Activated CD8-positive, alpha-beta T cell treated with anti-CD3 and anti-CD28 coated beads, Interleukin-2, amount 10 ng/mL, durations not matched to agents 7 days and 5 days (primary cell): ENCODE measurements around the gene GKN1. TPM values are rescaled to one million over a fixed set of nuclear protein-coding genes. Genes with fewer than 3 reads are reported as not detected.

ENCODE experiments used
- ATAC-seq: fragments of 150-1000 bp; cut with Tn5 transposase; one replicate; pipeline ENCODE4 v1.10.0; 2021; ENCODE audit warnings: moderate library complexity
- CTCF ChIA-PET: fragments of 350-600 bp; sonication (Branson Sonifier 250); formaldehyde crosslinking; loops from one replicate; lab custom pipeline; 2021; ENCODE audit warnings: antibody characterized with exemption; lab: Charles Lee
- POLR2A ChIA-PET: fragments of 350-600 bp; sonication (Branson Sonifier 250); formaldehyde crosslinking; loops from one replicate; lab custom pipeline; 2021; ENCODE audit warnings: antibody characterized with exemption; lab: Charles Lee
- DNase-seq: peaks from one replicate; pipeline ENCODE4 v3.0.0-alpha.2; 2020
- H3K27ac Mint-ChIP-seq: one replicate; pipeline ENCODE4 v1.8.0; 2021; ENCODE audit warnings: mild to moderate bottlenecking, mixed read lengths
- H3K27me3 Mint-ChIP-seq: one replicate; pipeline ENCODE4 v1.8.0; 2021; ENCODE audit warnings: low read depth, mixed read lengths
- H3K36me3 Mint-ChIP-seq: one replicate; pipeline ENCODE4 v1.8.0; 2021; ENCODE audit warnings: low read depth, mixed read lengths
- H3K4me1 Mint-ChIP-seq: one replicate; pipeline ENCODE4 v1.8.0; 2021; ENCODE audit warnings: low read depth, mixed read lengths
- H3K4me3 Mint-ChIP-seq: one replicate; pipeline ENCODE4 v1.8.0; 2021; ENCODE audit warnings: mild to moderate bottlenecking, mixed read lengths
- H3K9me3 Mint-ChIP-seq: one replicate; pipeline ENCODE4 v1.8.0; 2022; ENCODE audit warnings: mixed read lengths; ENCODE audit not compliant: insufficient read depth
- total RNA-seq, 2 experiments: library from RNA; stranded (reverse); gene quantifications; one replicate each; pipeline ENCODE4 v1.2.3, GENCODE V29; 2021

GKN1 gene
- total RNA-seq, 2 experiments from 2014 or later, result not detected

DNA sequence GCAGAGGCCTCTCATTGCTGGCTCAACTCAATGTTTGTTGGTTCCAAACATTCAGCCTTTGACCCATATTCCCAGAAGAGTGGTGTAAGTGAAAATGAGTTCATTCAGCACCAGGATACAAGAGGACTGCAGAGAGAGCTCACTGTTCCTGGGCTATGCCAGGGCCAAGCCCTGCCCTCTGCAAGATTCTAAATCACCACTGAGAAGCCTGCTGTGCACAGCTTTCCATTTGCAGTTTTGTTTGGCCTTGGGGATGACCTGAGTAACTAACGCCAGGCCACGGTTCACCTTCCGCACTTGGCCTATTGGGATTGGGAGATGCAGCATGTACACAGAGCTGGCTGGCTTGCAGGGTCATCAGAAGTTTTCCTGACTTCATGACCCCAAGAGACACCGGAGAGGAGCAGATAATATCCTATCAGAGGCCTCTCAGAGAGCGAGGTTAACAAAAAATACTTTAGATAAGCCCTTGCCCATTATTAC, 12.6 kb downstream of the GKN1 start:
- H3K4me1 Mint-ChIP-seq, result no peaks in the 10 kb centered on the region
- H3K27ac Mint-ChIP-seq, result no peak overlapping the region
- no peak for ATAC-seq
- peaks cover 22% of the 10 kb centered on the region for H3K27me3 Mint-ChIP-seq
- H3K9me3 Mint-ChIP-seq, result no peaks in the 10 kb centered on the region
- DNase-seq, result no peak
- H3K4me3 Mint-ChIP-seq, result no peak overlapping the region
- POLR2A ChIA-PET, result no interaction called here
- CTCF ChIA-PET, result no interaction called here
- no peaks in the 10 kb centered on the region for H3K36me3 Mint-ChIP-seq

GRCh38 chr2:68989035-68989434, 14.6 kb downstream of the GKN1 start:
- Mint-ChIP-seq H3K27me3 (peaks cover 27% of the 10 kb centered on the region), H3K36me3 (no peaks in the 10 kb centered on the region), H3K27ac (no peak overlapping the region), H3K4me3 (no peak overlapping the region), H3K9me3 (no peaks in the 10 kb centered on the region), H3K4me1 (no peaks in the 10 kb centered on the region)
- no peak for DNase-seq
- no peak for ATAC-seq
- POLR2A ChIA-PET, result no interaction called here
- CTCF ChIA-PET, result interaction anchor here (1.0 to 1.2 kb wide), 2 partner anchors 46 to 64 kb away, joined by 3 to 4 read pairs; no protein-coding TSS in a partner anchor

DNA sequence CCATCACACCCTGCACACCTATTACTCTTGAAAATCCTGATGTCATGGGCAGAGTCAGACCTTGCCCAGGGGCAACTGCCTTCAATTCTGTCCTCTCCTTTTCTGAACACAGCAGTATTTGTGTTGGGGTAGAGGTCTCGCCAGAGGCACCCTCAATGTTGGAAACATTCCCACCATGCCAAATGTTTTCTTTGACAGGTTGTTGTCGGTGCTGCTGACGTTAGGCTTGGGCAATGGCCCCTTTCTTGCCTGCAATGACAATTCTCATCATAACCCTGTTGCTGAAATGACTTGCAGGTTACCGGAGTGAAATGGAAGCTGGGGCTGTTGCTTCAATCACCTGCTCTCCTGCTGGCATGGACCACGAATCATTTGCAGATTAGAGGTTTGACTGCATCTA, 17.9 kb downstream of the GKN1 start:
- Mint-ChIP-seq H3K27me3 (peaks cover 35% of the 10 kb centered on the region), H3K36me3 (no peaks in the 10 kb centered on the region), H3K27ac (no peak overlapping the region), H3K4me1 (no peaks in the 10 kb centered on the region), H3K4me3 (no peak overlapping the region), H3K9me3 (no peaks in the 10 kb centered on the region)
- ChIA-PET CTCF (no interaction called here), POLR2A (no interaction called here)
- DNase-seq (no peak), ATAC-seq (no peak)

- H3K27me3 Mint-ChIP-seq, result peaks cover 35% of the 10 kb centered on the region
- DNase-seq (no peak), ATAC-seq (no peak)
- no peaks in the 10 kb centered on the region for H3K9me3 Mint-ChIP-seq
- ChIA-PET POLR2A (no interaction called here), CTCF (no interaction called here)
- no peak overlapping the region for H3K4me3 Mint-ChIP-seq
- H3K4me1 Mint-ChIP-seq, result no peaks in the 10 kb centered on the region
- H3K36me3 Mint-ChIP-seq, result no peaks in the 10 kb centered on the region
- H3K27ac Mint-ChIP-seq, result no peak overlapping the region
These were observed 18.5 kb downstream of the GKN1 start for GRCh38 chr2:68992933-68993332.

DNA sequence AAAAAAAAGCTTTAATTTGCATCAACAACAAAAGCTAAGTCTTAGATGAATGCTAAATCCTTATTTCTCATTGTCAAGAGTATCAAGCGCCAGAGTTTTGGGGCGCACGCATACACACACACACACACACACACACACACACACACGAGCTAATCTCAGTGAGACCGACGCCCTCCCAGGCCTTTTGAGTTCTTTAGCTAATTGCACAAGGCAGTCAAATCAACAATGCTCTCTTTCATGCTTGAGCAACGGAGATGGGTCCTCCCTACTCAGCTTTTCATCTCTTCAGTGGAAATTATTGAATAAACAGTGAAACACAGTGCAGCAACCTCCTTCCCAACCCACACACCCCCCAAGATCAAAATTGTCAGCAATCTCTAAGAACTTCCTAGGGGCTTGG, 19.2 kb downstream of the GKN1 start:
- no peak overlapping the region for H3K27ac Mint-ChIP-seq
- H3K27me3 Mint-ChIP-seq, result peaks cover 33% of the 10 kb centered on the region
- H3K4me1 Mint-ChIP-seq, result no peaks in the 10 kb centered on the region
- no peaks in the 10 kb centered on the region for H3K9me3 Mint-ChIP-seq
- DNase-seq (no peak), ATAC-seq (no peak)
- ChIA-PET CTCF (interaction anchor here (1.1 kb wide), 1 partner anchor 19 kb away, joined by 4 read pairs; the partner anchor contains the start of gene ANTXR1), POLR2A (no interaction called here)
- H3K4me3 Mint-ChIP-seq, result no peak overlapping the region
- no peaks in the 10 kb centered on the region for H3K36me3 Mint-ChIP-seq

GRCh38 chr2:68994864-68995263, 20.4 kb downstream of the GKN1 start:
- no peaks in the 10 kb centered on the region for H3K9me3 Mint-ChIP-seq
- POLR2A ChIA-PET, result no interaction called here
- CTCF ChIA-PET, result no interaction called here
- no peaks in the 10 kb centered on the region for H3K4me1 Mint-ChIP-seq
- DNase-seq (no peak), ATAC-seq (no peak)
- no peak overlapping the region for H3K4me3 Mint-ChIP-seq
- H3K27ac Mint-ChIP-seq, result no peak overlapping the region
- H3K27me3 Mint-ChIP-seq, result peaks cover 34% of the 10 kb centered on the region
- no peaks in the 10 kb centered on the region for H3K36me3 Mint-ChIP-seq

DNA sequence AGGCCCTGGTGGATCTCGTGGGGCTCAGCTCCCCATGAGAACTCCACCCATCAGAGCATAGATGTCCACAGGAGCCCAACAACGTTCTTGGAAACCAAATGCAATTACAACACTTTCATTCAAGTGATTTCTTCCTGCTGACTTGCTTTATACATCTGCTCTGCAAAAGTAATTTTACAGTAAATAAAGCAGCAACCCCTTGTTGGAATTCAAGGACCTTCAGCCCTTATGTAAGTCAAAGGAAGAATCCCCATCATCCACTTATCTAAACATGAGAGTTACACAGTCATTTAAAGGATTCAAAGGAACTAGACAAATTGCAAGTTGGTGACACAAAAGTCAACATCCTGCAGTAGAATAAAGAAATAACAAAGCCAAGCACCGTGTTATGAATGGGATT, 21.5 kb downstream of the GKN1 start:
- Mint-ChIP-seq H3K27me3 (peaks cover 36% of the 10 kb centered on the region), H3K4me1 (no peaks in the 10 kb centered on the region), H3K4me3 (no peak overlapping the region), H3K36me3 (no peaks in the 10 kb centered on the region), H3K27ac (no peak overlapping the region), H3K9me3 (no peaks in the 10 kb centered on the region)
- CTCF ChIA-PET, result no interaction called here
- DNase-seq (no peak), ATAC-seq (no peak)
- POLR2A ChIA-PET, result interaction anchor here (0.6 kb wide), 1 partner anchor 20 kb away, joined by 6 read pairs; no protein-coding TSS in a partner anchor

- H3K9me3 Mint-ChIP-seq, result peaks cover 5% of the 10 kb centered on the region
- POLR2A ChIA-PET, result no interaction called here
- ATAC-seq, result no peak
- H3K27me3 Mint-ChIP-seq, result peaks cover 39% of the 10 kb centered on the region
- CTCF ChIA-PET, result no interaction called here
- H3K27ac Mint-ChIP-seq, result no peak overlapping the region
- H3K4me3 Mint-ChIP-seq, result no peak overlapping the region
- H3K4me1 Mint-ChIP-seq, result no peaks in the 10 kb centered on the region
- H3K36me3 Mint-ChIP-seq, result no peaks in the 10 kb centered on the region
- DNase-seq, result no peak
These were observed 23.0 kb downstream of the GKN1 start for GRCh38 chr2:68997401-68997800.

- no peaks in the 10 kb centered on the region for H3K36me3 Mint-ChIP-seq
- H3K4me3 Mint-ChIP-seq, result no peak overlapping the region
- no peak overlapping the region for H3K27ac Mint-ChIP-seq
- peaks cover 36% of the 10 kb centered on the region for H3K27me3 Mint-ChIP-seq
- POLR2A ChIA-PET, result no interaction called here
- DNase-seq, result no peak
- no peak for ATAC-seq
- CTCF ChIA-PET, result no interaction called here
- peaks cover 5% of the 10 kb centered on the region for H3K9me3 Mint-ChIP-seq
- H3K4me1 Mint-ChIP-seq, result no peaks in the 10 kb centered on the region
These were observed 27.4 kb downstream of the GKN1 start for GRCh38 chr2:69001879-69002278.

- Mint-ChIP-seq H3K27me3 (peaks cover 43% of the 10 kb centered on the region), H3K4me3 (no peak overlapping the region), H3K4me1 (no peaks in the 10 kb centered on the region), H3K27ac (no peak overlapping the region), H3K9me3 (peaks cover 5% of the 10 kb centered on the region), H3K36me3 (no peaks in the 10 kb centered on the region)
- DNase-seq, result no peak
- ChIA-PET POLR2A (no interaction called here), CTCF (interaction anchor here (0.9 kb wide), 2 partner anchors 60 to 303 kb away, joined by 3 to 4 read pairs; no protein-coding TSS in a partner anchor)
- no peak for ATAC-seq
These were observed 29.3 kb downstream of the GKN1 start for GRCh38 chr2:69003731-69004130.

DNA sequence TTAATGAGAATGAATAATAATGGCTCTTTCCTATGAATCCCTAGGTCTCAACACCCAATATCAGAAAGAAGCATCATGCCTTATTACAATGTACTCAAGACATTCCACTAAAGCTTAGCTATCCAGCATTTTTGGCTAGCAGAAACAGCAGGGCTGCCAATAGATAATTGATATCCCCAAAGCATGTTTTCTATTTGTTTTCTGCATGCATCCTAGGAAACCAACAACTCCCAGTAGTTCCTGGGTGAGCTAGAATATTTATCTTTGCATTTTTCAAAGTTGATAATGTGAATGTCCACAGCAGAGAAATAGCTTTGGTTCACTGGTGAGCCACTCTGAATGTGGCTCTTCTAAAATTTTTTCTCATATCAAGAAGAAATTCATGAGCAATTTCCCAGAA, 32.7 kb downstream of the GKN1 start:
- Mint-ChIP-seq H3K36me3 (no peaks in the 10 kb centered on the region), H3K27me3 (peaks cover 42% of the 10 kb centered on the region), H3K4me3 (no peak overlapping the region), H3K4me1 (no peaks in the 10 kb centered on the region), H3K27ac (no peak overlapping the region), H3K9me3 (no peaks in the 10 kb centered on the region)
- DNase-seq (no peak), ATAC-seq (no peak)
- ChIA-PET CTCF (interaction anchor here (0.6 to 0.7 kb wide), 2 partner anchors 48 to 51 kb away, joined by 3 read pairs; no protein-coding TSS in a partner anchor), POLR2A (no interaction called here)

DNA sequence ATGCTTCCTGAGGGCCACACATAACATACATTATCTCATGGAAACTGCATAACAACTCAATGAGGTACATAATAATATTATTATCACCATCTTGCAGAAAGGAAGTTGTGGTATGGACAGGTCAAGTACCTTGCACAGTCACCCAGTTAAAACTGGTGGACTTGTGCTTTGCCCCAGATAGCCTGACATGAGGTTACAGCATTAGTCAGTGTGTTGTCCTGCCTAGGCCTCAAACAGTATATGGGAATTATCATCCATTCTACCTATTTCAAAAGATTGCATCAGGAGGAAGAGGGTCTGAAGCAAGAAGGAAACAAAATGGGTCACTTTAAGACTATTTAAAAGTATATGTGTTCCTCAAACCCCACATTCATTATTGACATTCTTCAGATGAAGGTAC, 33.2 kb downstream of the GKN1 start:
- Mint-ChIP-seq H3K27me3 (peaks cover 46% of the 10 kb centered on the region), H3K4me1 (peaks cover 3% of the 10 kb centered on the region), H3K36me3 (no peaks in the 10 kb centered on the region), H3K4me3 (no peak overlapping the region), H3K27ac (no peak overlapping the region), H3K9me3 (no peaks in the 10 kb centered on the region)
- ChIA-PET POLR2A (no interaction called here), CTCF (interaction anchor here (0.7 kb wide), 1 partner anchor 52 kb away, joined by 3 read pairs; no protein-coding TSS in a partner anchor)
- DNase-seq (no peak), ATAC-seq (no peak)
